GM20431 (cell line): Measurements from ENCODE around the gene SYCE3.

Source experiments
- in situ Hi-C: fragments of 300-500 bp; cut with MseI, MboI; formaldehyde crosslinking; loops from one replicate; pipeline ENCODE4 v1.15.0; 2020; ENCODE audit warnings: low sequenced_read_pairs; ENCODE audit not compliant: unreplicated experiment

The SYCE3 gene

DNA sequence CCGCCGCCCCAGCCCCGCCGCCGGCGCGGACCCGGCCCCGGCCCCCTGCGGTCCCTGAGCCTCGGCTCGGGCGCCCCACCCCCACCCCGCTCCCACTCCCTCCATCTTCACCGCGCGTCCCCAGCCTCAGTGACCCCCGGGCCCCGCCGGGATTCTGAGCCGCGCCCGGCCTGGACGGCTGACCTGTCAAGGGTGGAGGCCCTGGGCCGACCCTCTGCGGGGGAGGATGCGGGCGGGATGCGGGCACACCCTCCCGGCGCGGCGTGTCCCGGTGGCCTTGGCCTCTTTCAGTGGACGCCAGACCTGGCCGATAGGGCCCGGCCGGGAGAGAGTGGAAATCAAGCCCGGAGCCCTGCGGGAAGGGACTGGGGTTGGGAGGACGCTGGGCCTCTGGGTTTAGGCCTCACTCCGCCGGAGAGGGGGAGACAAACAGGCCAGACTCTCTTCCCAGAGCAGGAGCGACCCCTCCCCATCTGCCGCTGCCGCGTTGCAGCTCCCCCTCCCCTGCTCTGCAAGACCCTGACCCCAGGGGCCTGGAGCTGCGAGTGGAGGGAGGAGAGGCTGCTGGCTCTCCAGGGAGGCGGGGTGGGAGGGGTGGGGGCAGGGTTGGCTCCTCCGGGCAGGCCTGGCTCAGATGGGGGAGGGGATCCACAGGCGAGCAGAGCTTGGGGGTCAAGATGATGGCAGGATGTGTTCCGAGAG lies 38.4 kb upstream of the SYCE3 start:
- in situ Hi-C loops: no loop called here

- in situ Hi-C loops: no loop called here
Observed at GRCh38 chr22:50600538-50600937, 37.8 kb upstream of the SYCE3 start, which contains the start of gene MAPK8IP2. Gene MAPK8IP2 (plus strand): TSS chr22:50600793. CDS start chr22:50600819, 26 bp downstream.

DNA sequence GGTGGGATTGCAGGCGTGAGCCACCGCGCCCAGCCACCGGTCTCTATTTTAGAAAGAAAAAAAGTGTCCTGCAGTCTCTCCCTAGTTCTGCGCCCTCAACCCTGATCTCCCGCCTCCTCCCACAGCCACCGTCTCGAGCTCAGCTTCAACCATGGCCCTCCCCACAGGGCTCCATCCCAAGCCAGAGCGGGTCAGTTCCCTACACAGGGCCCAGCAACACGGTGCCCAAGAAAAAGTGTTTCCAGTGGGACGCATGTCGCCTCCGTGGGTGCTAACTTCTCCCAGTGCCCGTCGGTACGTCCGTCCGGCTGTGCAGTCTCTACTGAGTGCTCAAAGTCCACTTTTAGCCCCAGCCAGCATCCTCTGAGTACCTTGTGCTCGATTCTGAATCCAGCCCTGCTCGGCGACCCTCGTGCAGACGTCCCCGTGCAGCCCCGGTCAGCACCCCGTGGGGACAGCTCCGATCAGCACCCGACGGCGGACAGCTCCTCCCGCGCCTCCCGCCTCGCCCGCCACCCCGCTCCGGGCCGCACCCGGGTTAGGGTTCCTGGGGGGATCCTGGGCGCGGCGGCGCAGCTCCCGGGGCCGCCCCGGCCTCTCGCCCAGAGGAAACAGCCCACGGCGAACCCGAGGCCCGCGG lies 37.2 kb upstream of the SYCE3 start:
- in situ Hi-C loops: no loop called here

DNA sequence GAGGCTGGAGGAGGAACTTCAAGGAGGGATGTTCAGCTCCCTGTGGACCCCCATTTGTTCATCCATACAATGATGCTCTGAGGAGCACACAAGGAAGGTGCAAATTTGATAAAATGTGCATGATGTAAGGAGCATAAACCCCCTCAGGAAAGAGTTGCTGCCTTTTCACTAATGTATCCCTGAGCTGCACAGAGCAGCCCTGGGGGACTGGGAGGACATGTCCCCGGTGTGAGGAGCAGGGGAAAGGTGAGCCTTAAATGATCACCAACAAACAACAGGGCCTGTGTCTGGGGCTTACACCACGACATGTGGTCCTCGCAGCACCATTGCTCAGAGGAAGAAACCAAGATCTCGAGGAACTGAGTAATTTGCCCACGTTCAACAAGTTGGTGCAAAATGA lies 34.4 kb upstream of the SYCE3 start:
- in situ Hi-C loops: no loop called here

- in situ Hi-C loops: no loop called here
Observed at GRCh38 chr22:50595189-50595588, 32.5 kb upstream of the SYCE3 start.

DNA sequence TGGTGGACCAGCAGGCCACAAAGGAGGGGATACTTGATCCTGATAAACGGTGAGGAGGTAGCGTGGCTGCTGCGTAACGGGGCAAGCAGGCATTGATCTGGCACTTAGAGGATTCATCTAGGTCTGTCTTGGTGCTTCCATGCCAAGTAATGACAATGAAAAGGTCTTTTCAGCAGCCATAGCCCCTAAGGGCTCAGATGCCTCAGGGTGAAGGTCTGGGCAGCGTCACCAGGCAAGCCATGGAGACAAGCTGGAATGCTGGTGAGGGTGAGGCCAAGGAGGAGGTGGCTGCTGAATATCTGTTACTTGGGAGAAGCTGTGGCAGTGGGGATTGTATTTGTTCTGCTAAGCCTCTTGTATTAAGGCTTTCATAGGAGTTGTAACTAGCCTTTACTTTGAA lies 24.7 kb upstream of the SYCE3 start:
- in situ Hi-C loops: no loop called here

- in situ Hi-C loops: no loop called here
Observed at GRCh38 chr22:50586416-50586815, 23.7 kb upstream of the SYCE3 start.

- in situ Hi-C loops: no loop called here
Observed at GRCh38 chr22:50585781-50586180, 23.1 kb upstream of the SYCE3 start.

DNA sequence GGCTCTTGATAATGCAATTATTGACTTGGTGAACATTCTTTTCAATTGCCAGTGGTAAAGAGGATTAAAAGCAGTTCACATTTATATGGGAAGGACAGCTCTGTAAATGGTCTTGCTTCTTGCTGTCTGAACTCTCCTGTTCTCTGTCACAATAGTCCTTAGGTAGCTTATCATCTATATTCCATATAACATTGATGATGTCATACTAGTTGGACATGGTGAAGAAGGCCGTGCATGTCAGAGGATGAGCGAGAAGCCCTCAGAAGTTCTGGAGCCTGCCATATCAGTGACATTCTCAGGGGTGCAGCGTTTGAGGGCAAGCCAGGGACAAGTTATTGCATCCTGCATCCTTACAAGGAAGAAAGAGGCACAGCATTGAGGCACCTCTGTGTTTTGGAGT lies 22.5 kb upstream of the SYCE3 start:
- in situ Hi-C loops: no loop called here

DNA sequence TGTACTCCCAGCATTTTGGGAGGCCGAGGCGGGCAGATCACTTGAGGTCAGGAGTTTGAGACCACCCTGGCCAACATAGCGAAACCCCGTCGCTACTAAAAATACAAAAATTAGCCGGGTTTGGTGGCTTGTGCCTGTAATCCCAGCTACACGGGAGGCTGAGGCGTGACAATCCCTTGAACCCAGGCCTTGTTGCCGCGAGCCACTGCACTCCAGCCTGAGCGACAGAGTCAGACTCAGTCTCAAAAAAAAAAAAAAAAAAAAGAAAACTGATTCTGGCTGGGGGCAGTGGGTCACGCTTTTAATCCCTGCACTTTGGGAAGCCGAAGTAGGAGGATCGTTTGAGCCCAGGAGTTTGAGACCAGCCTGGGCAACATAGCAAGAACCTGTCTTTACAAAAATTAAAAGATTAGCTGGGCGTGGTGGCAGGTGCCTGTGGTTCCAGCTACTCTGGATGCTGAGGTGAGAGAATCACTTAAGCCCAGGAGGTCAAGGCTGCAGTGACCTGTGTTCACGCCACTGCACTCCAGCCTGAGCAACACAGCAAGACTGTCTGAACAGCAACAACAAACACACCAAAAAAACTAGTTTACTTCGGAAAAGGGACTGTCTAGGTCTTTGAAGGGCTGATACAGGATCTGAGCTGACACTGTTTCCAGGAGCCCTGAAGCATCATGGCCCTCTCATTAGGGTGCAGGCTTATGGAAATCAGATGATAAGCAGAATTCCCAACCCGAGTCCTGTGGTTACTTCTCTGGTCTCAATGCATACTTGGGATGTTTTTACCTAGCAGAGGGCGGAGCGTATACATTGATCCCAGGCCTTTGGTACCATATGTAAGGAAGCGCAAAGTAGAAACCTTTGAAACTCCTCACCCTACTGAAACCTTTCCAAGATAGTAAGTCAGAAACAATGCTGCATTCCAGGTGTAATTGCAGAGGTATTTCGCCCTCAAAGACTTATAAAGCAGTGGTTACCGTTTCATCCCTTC lies 21.7 kb upstream of the SYCE3 start:
- in situ Hi-C loops: no loop called here

DNA sequence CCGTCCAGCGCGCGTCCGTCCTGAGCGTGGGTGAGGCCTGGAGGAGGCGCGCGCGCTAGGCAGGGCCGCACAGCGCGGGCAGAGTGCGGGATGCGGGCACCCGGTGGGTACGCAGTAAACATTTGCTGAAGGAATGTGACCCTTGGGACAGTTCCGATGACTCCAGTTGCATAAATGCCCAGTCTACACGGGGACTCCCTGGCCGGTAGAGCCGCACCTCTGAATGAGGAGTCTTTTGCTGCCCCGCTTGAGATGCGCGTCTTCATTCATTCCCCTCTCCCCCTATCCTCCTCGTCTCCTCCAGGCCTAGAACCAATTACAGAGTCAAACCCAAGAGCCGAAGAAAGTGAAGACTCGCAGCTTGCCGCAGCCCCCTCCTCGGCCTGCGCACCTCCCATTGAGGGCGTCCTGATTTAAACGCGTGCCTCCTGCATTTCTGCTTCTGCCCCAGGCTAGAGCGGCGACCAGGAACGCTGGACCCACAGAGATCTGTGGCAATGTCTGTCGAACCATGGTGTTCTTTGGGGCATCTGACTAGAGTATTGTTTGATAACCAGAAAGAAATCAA lies 20.7 kb upstream of the SYCE3 start:
- in situ Hi-C loops: no loop called here

DNA sequence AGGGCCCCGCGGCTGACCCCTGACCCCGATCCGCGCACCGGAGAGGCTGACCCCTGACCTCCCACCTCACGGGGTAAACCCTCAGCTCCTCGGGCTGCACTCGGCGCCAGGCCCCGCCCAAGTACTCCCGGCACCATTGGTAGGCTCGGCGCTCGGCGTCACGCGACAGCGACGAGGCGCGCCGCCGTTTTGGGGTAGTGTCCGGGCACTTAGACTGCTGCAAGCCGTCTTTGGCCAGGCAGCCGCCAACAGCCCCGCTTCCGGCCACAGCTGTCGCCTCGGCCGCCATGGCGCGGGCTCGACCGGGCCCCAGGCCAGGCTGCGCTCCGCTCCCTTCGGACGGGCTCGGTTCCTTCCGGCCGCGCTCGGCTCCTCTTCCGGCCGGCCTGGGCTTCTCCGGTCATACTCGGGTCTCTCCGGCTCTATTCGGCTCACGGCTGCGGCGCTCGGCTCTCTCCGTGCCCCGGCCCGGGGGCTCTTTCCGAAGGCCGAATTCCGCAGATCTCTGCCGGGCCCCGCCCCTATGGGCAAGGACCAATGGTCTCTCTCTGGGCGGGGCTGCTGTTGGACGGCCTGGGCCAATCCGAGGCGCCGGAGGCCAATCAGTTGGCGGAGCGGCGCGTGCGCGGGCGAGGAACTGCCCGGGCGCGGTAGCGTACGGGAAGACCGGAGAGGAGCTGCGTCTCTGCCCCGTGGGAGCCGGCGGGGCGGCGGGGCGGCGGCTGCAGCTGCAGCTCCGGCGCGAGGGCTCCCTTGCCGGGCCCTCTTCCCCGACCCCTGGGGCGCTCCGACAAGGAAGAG lies 20.0 kb upstream of the SYCE3 start, which contains the start of gene CHKB:
CHKB (minus strand) TSS at position 357 of the 801 bp plus-strand sequence; CDS start at position 289, 68 bp downstream.
- in situ Hi-C loops: no loop called here

GRCh38 chr22:50581950-50582492 lies 19.3 kb upstream of the SYCE3 start:
- in situ Hi-C loops: no loop called here

GRCh38 chr22:50581031-50581949 lies 18.6 kb upstream of the SYCE3 start:
- in situ Hi-C loops: no loop called here

DNA sequence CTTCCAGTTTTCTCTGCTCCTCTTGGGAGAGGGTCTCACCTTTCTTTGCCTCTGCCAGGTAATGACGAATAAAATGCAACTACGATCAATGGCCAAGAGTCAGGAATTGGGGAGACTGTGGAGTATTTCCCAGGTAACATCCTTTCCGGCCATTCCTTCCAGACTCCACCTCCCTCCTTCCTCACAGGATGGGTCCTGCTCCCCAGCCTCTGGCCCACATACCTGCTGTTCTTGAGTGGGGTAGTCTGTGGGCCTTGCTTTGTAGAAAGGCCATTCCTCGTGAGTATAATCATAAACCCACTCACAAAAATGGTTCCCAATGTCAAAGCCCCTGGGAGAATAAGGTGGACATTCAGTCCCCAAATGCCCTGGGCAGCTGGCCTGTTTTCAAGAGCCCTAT lies 17.0 kb upstream of the SYCE3 start:
- in situ Hi-C loops: no loop called here

- in situ Hi-C loops: no loop called here
Observed at GRCh38 chr22:50578776-50579310, 16.1 kb upstream of the SYCE3 start.

DNA sequence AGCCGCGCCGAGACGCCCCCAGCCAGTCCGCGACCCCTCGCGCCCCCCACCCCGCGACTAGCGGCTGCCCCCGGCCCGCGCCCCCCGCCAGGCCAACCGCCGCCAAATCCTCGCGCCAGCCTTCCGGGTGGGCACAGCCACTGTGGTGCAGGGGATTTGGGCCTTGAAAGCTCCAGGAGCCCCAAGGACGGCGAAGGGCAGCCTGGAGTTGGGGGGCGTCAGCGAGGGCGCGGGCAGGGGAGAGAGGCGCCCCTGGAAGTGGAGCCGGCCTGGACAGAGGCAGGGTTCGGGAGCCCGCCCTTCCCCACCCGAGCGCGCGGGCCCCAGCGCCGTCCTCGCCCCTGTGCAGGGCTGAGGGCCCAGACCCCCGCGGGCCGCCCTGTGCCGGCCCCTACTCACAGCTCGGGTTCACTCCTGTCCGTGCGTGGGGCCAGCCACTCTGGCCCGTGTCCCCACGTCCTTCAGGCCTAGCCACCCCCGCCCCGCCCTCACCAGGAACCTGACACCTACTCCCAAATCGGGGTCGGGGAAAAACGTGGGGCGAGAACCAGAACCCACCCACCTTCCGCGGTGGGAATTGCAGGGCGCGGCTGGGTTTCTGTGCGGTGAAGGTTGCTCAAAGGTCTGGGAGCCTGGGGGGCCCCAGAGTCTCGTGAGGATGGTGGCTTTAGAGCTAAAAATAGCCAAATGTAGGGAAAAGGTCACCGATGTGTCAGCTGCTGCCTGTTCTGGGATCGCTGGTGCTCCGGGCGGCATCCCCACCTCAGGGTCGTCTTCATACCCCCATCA lies 15.5 kb upstream of the SYCE3 start, which contains the start of gene CPT1B:
CPT1B (minus strand) TSS at position 441 of the 789 bp plus-strand sequence. CDS start 512 bp downstream, outside the sequence.
- in situ Hi-C loops: no loop called here
